ENCODE data around the gene ACTR1A.
A peak's percentile ranks its signal among the peaks of the same experiment; 100 is the strongest.

Gene ACTR1A

GRCh38 chr10:102450124-102450373 lies 52.5 kb downstream of the ACTR1A start:
- peak overlapping the region; percentile 97 for H3K4me2 ChIP-seq (ENCODE audit: low read length)
- H3K4me1 ChIP-seq (ENCODE audit: control insufficient read depth, insufficient read depth, low read length): peaks cover 32% of the 10 kb centered on the region
- no peaks in the 10 kb centered on the region for H3K36me3 ChIP-seq (ENCODE audit: insufficient read depth, low read length)
- H3K4me3 ChIP-seq (ENCODE audit: low read length): peak overlapping the region; percentile 94
- no peaks in the 10 kb centered on the region for H3K27me3 ChIP-seq (ENCODE audit: control insufficient read depth, insufficient read depth, low read length)
- no peaks in the 10 kb centered on the region for H3K9me3 ChIP-seq (replicated peaks; ENCODE audit: low read length)
- H3K9ac ChIP-seq (ENCODE audit: low read depth, low read length): peak overlapping the region; percentile 65

- H3K9me3 ChIP-seq (replicated peaks; ENCODE audit: low read length): no peaks in the 10 kb centered on the region
- no peaks in the 10 kb centered on the region for H3K36me3 ChIP-seq (ENCODE audit: insufficient read depth, low read length)
- peaks cover 30% of the 10 kb centered on the region for H3K4me1 ChIP-seq (ENCODE audit: control insufficient read depth, insufficient read depth, low read length)
- H3K27me3 ChIP-seq (ENCODE audit: control insufficient read depth, insufficient read depth, low read length): no peaks in the 10 kb centered on the region
- H3K9ac ChIP-seq (ENCODE audit: low read depth, low read length): peak overlapping the region; percentile 65
- peak overlapping the region; percentile 94 for H3K4me3 ChIP-seq (ENCODE audit: low read length)
- H3K4me2 ChIP-seq (ENCODE audit: low read length): peak overlapping the region; percentile 97
These were observed 53.0 kb downstream of the ACTR1A start for GRCh38 chr10:102449321-102450123.

DNA sequence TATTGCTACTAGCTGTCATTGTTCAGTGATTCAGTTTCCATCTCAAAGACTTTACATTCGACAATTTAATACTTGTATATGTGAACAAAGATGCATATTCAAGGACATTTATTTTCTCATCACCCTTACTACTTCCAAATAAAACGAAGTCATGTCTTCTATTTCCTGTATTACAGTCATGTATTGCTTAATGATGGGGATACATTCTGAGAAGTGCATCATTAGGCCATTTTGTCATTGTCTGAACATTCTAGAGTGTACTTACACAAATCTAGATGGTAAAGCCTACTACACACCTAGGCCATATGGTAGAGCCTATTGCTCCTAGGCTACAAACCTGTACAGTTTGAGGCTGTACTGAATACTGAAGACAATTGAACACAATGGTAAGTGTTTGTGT lies 57.7 kb downstream of the ACTR1A start:
- H3K4me1 ChIP-seq (ENCODE audit: control insufficient read depth, insufficient read depth, low read length): peaks cover under 1% of the 10 kb centered on the region
- no peaks in the 10 kb centered on the region for H3K9me3 ChIP-seq (replicated peaks; ENCODE audit: low read length)
- H3K27me3 ChIP-seq (ENCODE audit: control insufficient read depth, insufficient read depth, low read length): peaks cover 6% of the 10 kb centered on the region

GRCh38 chr10:102438374-102438773 lies 64.1 kb downstream of the ACTR1A start:
- Histone ChIP-seq H3K4me1 (ENCODE audit: control insufficient read depth, insufficient read depth, low read length) (peaks cover 17% of the 10 kb centered on the region), H3K4me2 (ENCODE audit: low read length) (no peak overlapping the region), H3K4me3 (ENCODE audit: low read length) (no peak overlapping the region), H3K36me3 (ENCODE audit: insufficient read depth, low read length) (no peaks in the 10 kb centered on the region), H3K9me3 (replicated peaks; ENCODE audit: low read length) (no peaks in the 10 kb centered on the region), H3K9ac (ENCODE audit: low read depth, low read length) (no peak overlapping the region), H3K27me3 (ENCODE audit: control insufficient read depth, insufficient read depth, low read length) (peaks cover 6% of the 10 kb centered on the region)

More for the DNA sequence above, 57.7 kb downstream of the ACTR1A start:
- H3K4me2 ChIP-seq (ENCODE audit: low read length): no peak overlapping the region
- H3K36me3 ChIP-seq (ENCODE audit: insufficient read depth, low read length): no peaks in the 10 kb centered on the region
- H3K4me3 ChIP-seq (ENCODE audit: low read length): no peak overlapping the region
- no peak overlapping the region for H3K9ac ChIP-seq (ENCODE audit: low read depth, low read length)

GRCh38 chr10:102437515-102437914 lies 65.0 kb downstream of the ACTR1A start:
- Histone ChIP-seq H3K9me3 (replicated peaks; ENCODE audit: low read length) (no peaks in the 10 kb centered on the region), H3K9ac (ENCODE audit: low read depth, low read length) (no peak overlapping the region), H3K4me1 (ENCODE audit: control insufficient read depth, insufficient read depth, low read length) (peaks cover 17% of the 10 kb centered on the region), H3K4me2 (ENCODE audit: low read length) (no peak overlapping the region), H3K4me3 (ENCODE audit: low read length) (no peak overlapping the region), H3K36me3 (ENCODE audit: insufficient read depth, low read length) (no peaks in the 10 kb centered on the region), H3K27me3 (ENCODE audit: control insufficient read depth, insufficient read depth, low read length) (peaks cover 6% of the 10 kb centered on the region)

GRCh38 chr10:102436312-102436711 lies 66.2 kb downstream of the ACTR1A start:
- H3K4me2 ChIP-seq (ENCODE audit: low read length): peak overlapping the region; percentile 80
- no peaks in the 10 kb centered on the region for H3K27me3 ChIP-seq (ENCODE audit: control insufficient read depth, insufficient read depth, low read length)
- peaks cover 25% of the 10 kb centered on the region for H3K4me1 ChIP-seq (ENCODE audit: control insufficient read depth, insufficient read depth, low read length)
- no peaks in the 10 kb centered on the region for H3K36me3 ChIP-seq (ENCODE audit: insufficient read depth, low read length)
- no peaks in the 10 kb centered on the region for H3K9me3 ChIP-seq (replicated peaks; ENCODE audit: low read length)
- H3K4me3 ChIP-seq (ENCODE audit: low read length): no peak overlapping the region
- H3K9ac ChIP-seq (ENCODE audit: low read depth, low read length): no peak overlapping the region

DNA sequence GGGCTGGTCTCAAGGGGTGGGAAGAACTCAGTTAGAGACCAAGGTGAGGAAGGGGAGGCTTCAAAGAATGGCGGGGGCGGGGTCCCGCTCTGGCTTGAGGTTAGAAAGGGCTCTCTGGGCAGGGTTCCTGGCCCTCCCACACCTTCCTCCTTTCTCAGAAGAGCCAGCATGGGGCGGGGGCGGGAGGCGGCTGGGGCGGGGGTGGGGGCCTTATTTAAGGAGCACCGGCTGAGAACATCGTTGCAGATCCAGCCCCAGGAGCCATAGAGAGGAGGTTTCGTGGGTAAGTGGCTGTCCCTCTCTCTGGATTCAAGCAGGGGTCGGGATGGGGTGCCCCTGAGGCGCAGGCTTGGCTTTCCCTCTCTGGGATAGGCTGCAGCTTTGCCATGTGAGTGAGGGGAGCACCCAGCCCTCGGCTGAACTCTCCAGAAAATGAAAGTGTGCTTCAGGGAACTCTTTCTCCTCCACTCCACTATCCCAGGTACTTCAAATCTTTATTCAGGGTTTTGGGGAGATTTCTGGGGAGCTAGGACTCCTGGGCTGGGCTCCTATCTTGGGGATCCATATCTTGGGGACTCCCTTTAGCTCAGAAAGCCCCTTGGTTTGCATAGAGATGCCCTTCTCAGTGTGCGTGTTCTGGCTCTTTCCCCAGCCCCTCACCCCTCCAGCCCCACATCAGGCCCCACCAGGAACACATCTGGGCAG lies 66.8 kb downstream of the ACTR1A start:
- H3K4me3 ChIP-seq (ENCODE audit: low read length): peak overlapping the region; percentile 63
- no peaks in the 10 kb centered on the region for H3K9me3 ChIP-seq (replicated peaks; ENCODE audit: low read length)
- H3K27me3 ChIP-seq (ENCODE audit: control insufficient read depth, insufficient read depth, low read length): no peaks in the 10 kb centered on the region
- peak overlapping the region; percentile 80 for H3K4me2 ChIP-seq (ENCODE audit: low read length)
- H3K4me1 ChIP-seq (ENCODE audit: control insufficient read depth, insufficient read depth, low read length): peaks cover 26% of the 10 kb centered on the region
- peak overlapping the region; percentile 49 for H3K9ac ChIP-seq (ENCODE audit: low read depth, low read length)
- no peaks in the 10 kb centered on the region for H3K36me3 ChIP-seq (ENCODE audit: insufficient read depth, low read length)

DNA sequence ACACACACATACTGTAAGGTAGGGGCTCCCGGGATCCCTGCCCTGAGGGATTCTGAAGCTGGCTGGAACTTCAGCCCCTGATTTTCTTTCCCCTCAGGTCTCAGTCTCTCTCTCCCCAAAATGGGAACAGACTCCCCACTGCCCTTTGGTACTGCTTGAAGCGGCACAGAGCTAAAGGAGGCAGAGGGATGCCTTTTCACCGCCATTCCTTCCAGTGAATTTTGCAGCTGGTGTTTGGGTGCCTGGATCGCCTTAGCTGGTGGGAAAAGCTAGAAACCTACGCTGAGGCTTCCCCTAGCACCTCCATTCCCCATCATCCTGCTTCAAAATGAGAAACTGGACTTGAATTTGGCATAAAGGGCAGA lies 67.4 kb downstream of the ACTR1A start:
- Histone ChIP-seq H3K4me3 (ENCODE audit: low read length) (no peak overlapping the region), H3K9me3 (replicated peaks; ENCODE audit: low read length) (no peaks in the 10 kb centered on the region), H3K9ac (ENCODE audit: low read depth, low read length) (no peak overlapping the region), H3K36me3 (ENCODE audit: insufficient read depth, low read length) (no peaks in the 10 kb centered on the region), H3K27me3 (ENCODE audit: control insufficient read depth, insufficient read depth, low read length) (no peaks in the 10 kb centered on the region), H3K4me2 (ENCODE audit: low read length) (peak overlapping the region; percentile 80), H3K4me1 (ENCODE audit: control insufficient read depth, insufficient read depth, low read length) (peaks cover 26% of the 10 kb centered on the region)

DNA sequence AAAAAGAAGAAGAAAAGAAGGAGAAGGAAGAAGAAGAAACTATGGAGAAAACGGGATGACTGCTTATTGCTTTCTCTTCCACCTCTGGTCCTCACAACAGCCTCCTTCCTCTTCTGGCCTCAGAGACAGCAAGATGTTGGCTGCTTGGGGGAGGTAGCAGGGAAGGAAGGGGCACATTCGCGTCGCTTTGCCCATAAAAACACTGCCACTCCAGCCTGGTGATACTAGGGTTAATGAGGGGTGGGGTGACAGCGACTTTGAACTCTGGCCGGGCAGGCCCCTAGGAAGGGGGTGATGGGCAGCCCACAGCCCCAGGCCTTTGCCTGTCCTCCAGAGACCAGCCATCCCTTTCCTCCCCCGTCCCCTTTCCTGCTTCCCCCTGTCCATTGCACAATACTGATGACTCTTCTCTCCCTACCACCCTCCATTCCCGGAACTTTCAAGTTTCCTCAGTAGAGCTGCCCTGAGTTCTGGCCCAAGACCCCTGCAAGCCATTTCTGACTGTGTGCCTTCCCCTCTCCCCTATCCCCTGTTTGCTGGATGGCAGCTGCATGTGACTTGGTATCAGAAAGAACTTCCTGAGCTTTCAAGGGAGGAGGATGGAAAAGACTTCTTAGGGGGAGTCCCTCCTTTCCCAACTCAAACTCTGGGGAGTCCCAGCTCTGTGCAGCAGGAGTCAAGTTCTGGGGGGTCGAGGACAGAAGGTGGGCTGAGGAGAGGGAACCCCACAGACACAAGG lies 67.9 kb downstream of the ACTR1A start:
- Histone ChIP-seq H3K4me3 (ENCODE audit: low read length) (no peak overlapping the region), H3K36me3 (ENCODE audit: insufficient read depth, low read length) (no peaks in the 10 kb centered on the region), H3K9me3 (replicated peaks; ENCODE audit: low read length) (no peaks in the 10 kb centered on the region), H3K4me2 (ENCODE audit: low read length) (peak overlapping the region; percentile 21), H3K27me3 (ENCODE audit: control insufficient read depth, insufficient read depth, low read length) (no peaks in the 10 kb centered on the region), H3K4me1 (ENCODE audit: control insufficient read depth, insufficient read depth, low read length) (peaks cover 26% of the 10 kb centered on the region), H3K9ac (ENCODE audit: low read depth, low read length) (no peak overlapping the region)

GRCh38 chr10:102433619-102434046 lies 68.9 kb downstream of the ACTR1A start:
- H3K4me1 ChIP-seq (ENCODE audit: control insufficient read depth, insufficient read depth, low read length): peaks cover 26% of the 10 kb centered on the region
- H3K4me2 ChIP-seq (ENCODE audit: low read length): no peak overlapping the region
- no peaks in the 10 kb centered on the region for H3K9me3 ChIP-seq (replicated peaks; ENCODE audit: low read length)
- H3K4me3 ChIP-seq (ENCODE audit: low read length): no peak overlapping the region
- H3K27me3 ChIP-seq (ENCODE audit: control insufficient read depth, insufficient read depth, low read length): no peaks in the 10 kb centered on the region
- no peak overlapping the region for H3K9ac ChIP-seq (ENCODE audit: low read depth, low read length)
- no peaks in the 10 kb centered on the region for H3K36me3 ChIP-seq (ENCODE audit: insufficient read depth, low read length)

GRCh38 chr10:102432162-102432950 lies 70.2 kb downstream of the ACTR1A start, which contains the start of gene CUEDC2:
TSS of gene CUEDC2 (minus strand) at chr10:102432574. CDS start at chr10:102425188, 7,386 bp downstream.
- peak within 1 kb of the TSS; percentile 99 for H3K4me2 ChIP-seq (ENCODE audit: low read length)
- no peaks in the 10 kb centered on the region for H3K9me3 ChIP-seq (replicated peaks; ENCODE audit: low read length)
- H3K4me3 ChIP-seq (ENCODE audit: low read length): peak within 1 kb of the TSS; percentile 92
- peaks cover 26% of the 10 kb centered on the region for H3K4me1 ChIP-seq (ENCODE audit: control insufficient read depth, insufficient read depth, low read length)
- peak within 1 kb of the TSS; percentile 97 for H3K9ac ChIP-seq (ENCODE audit: low read depth, low read length)
- H3K27me3 ChIP-seq (ENCODE audit: control insufficient read depth, insufficient read depth, low read length): no peaks in the 10 kb centered on the region
- no peaks in the 10 kb centered on the region for H3K36me3 ChIP-seq (ENCODE audit: insufficient read depth, low read length)
